HFFc6 (cell line): ENCODE results near the gene GPR21. TPM values are rescaled to one million over a fixed set of nuclear protein-coding genes. Genes with fewer than 3 reads are reported as not detected.

Source experiments
- DNase-seq: peaks from one replicate; pipeline ENCODE4 v3.0.0-alpha.2; 2018
- H3K27ac Mint-ChIP-seq: 2 replicates; pipeline ENCODE4 v1.8.0; 2020; ENCODE audit warnings: mild to moderate bottlenecking, mixed read lengths
- H3K27me3 Mint-ChIP-seq: 2 replicates; pipeline ENCODE4 v1.8.0; 2021; ENCODE audit warnings: mild to moderate bottlenecking, moderate library complexity, mixed read lengths; ENCODE audit not compliant: insufficient read depth
- H3K36me3 Mint-ChIP-seq: 2 replicates; pipeline ENCODE4 v1.8.0; 2021; ENCODE audit warnings: low read depth, mixed read lengths
- H3K4me1 Mint-ChIP-seq: 2 replicates; pipeline ENCODE4 v1.8.0; 2020; ENCODE audit warnings: low read depth, mixed read lengths
- H3K4me3 Mint-ChIP-seq: 2 replicates; pipeline ENCODE4 v1.8.0; 2020; ENCODE audit warnings: mild to moderate bottlenecking, moderate library complexity, mixed read lengths
- H3K9me3 Mint-ChIP-seq: 2 replicates; pipeline ENCODE4 v1.8.0; 2020; ENCODE audit warnings: mild to moderate bottlenecking, mixed read lengths
- CTCF ChIP-seq: fragments of 200-600 bp; sonication (generic); IDR thresholded peaks from 2 replicates; pipeline ENCODE4 v1.5.0; 2021; ENCODE audit warnings: antibody characterized with exemption, mild to moderate bottlenecking
- total RNA-seq, 6 experiments: library from RNA; stranded (reverse); fragmentation: NEBNext Ultra II Directional; extraction: Animal tissue kit (Norgen Biotek cat#: 25700); gene quantifications; 2 replicates in 1 of 6; 3 replicates in 5 of 6; pipeline ENCODE4 v1.2.3, GENCODE V29; 2021

The GPR21 gene
- total RNA-seq, 6 experiments from 2014 or later: 0.26 TPM; not detected in 5

- Mint-ChIP-seq H3K27ac (no peak overlapping the region), H3K27me3 (no peaks in the 10 kb centered on the region), H3K4me1 (peaks cover 24% of the 10 kb centered on the region), H3K36me3 (peaks cover 21% of the 10 kb centered on the region), H3K9me3 (peaks cover 5% of the 10 kb centered on the region; the same call in 1 of the 2 replicates), H3K4me3 (no peak overlapping the region)
- DNase-seq: no peak
- no peak for TF ChIP-seq CTCF
Measured at GRCh38 chr9:123039617-123040219, 6.3 kb downstream of the GPR21 start.

GRCh38 chr9:123040801-123041200 lies 7.3 kb downstream of the GPR21 start:
- no peak overlapping the region for H3K27ac Mint-ChIP-seq
- H3K4me1 Mint-ChIP-seq: peaks cover 25% of the 10 kb centered on the region
- no peak overlapping the region for H3K4me3 Mint-ChIP-seq
- DNase-seq: no peak
- no peaks in the 10 kb centered on the region for H3K27me3 Mint-ChIP-seq
- H3K9me3 Mint-ChIP-seq: peaks cover 5% of the 10 kb centered on the region; the same call in 1 of the 2 replicates
- peaks cover 17% of the 10 kb centered on the region for H3K36me3 Mint-ChIP-seq
- TF ChIP-seq CTCF: no peak

GRCh38 chr9:123041489-123041888 lies 8.0 kb downstream of the GPR21 start:
- TF ChIP-seq CTCF: no peak

DNA sequence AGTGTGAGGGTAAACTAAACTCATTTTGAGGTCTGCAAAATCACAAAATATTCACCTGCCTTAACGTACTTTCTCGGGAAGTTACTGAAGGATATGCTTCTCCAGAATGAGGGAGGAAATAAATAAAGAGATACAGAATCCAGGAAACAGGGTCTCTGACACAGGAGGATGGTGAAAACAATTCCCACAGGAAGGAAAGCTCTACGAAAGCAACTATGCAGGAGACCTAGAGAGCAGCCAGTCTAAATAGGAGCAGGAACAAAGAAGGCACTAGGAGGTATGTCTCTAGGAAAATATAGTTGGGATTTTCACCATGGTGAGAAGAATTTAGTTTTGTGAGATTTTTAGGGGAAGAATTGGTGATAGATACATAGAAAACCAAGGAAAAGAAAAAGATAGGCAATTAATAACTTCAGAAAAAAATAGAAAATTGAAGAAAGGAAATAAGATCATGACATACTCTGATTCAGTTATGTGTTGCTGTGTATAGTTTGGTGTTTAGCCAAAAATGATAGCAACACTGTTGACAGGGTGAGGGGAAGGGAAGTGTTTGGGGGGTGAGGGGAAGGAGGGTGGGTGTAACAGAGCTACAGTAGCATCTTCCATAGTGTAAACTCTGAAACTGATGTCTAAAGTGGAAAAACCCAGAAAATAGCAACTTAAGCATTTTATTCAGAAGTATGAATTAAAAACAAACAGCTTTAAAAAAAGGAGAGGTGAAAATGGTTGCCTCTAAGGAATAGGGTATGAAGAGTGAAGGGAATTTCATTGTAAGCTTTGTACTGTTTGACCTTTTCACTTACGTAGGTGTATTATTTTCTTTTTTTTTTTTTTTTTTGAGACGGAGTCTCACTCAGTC lies 9.8 kb downstream of the GPR21 start:
- DNase-seq: no peak
- Mint-ChIP-seq H3K27ac (no peak overlapping the region), H3K27me3 (no peaks in the 10 kb centered on the region), H3K9me3 (peaks cover 5% of the 10 kb centered on the region; the same call in 1 of the 2 replicates), H3K4me1 (peaks cover 9% of the 10 kb centered on the region), H3K36me3 (peaks cover 17% of the 10 kb centered on the region), H3K4me3 (no peak overlapping the region)
- no peak for TF ChIP-seq CTCF

More at GRCh38 chr9:123041489-123041888, 8.0 kb downstream of the GPR21 start:
- DNase-seq: no peak
- Mint-ChIP-seq H3K4me3 (no peak overlapping the region), H3K9me3 (peaks cover 5% of the 10 kb centered on the region; the same call in 1 of the 2 replicates), H3K27ac (no peak overlapping the region), H3K4me1 (peaks cover 21% of the 10 kb centered on the region), H3K27me3 (no peaks in the 10 kb centered on the region), H3K36me3 (peaks cover 17% of the 10 kb centered on the region)

DNA sequence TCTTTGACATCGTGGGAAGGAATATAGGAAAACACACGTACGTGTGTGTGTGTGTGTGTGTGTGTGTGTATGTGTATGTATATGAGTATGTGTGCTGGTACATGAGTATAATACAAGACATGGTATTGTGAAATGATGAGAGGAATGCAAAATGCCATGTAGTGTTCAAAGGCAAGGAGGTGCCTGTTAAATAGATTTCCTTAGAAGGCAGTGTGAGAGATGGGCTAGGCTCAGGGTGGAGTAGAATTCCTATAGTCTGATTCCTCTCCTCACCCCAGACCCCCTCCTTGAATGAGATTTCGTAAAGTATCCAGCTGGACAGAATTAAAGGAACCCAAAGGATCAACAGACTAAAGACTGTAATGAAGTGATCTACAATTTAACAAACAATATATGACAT lies 11.1 kb downstream of the GPR21 start:
- Mint-ChIP-seq H3K4me3 (no peak overlapping the region), H3K4me1 (peaks cover 21% of the 10 kb centered on the region), H3K27me3 (no peaks in the 10 kb centered on the region), H3K36me3 (peaks cover 17% of the 10 kb centered on the region), H3K9me3 (peaks cover 5% of the 10 kb centered on the region; the same call in 1 of the 2 replicates), H3K27ac (no peak overlapping the region)
- no peak for TF ChIP-seq CTCF
- DNase-seq: peak; percentile 16
